BJ (cell line): ENCODE measurements around the gene MVD. TPM values are rescaled to one million over a fixed set of nuclear protein-coding genes. Genes with fewer than 3 reads are reported as not detected.
"Not testable (repeated sequence)": the region's sequence is repeated elsewhere in the genome, so short reads cannot be mapped to it uniquely, and the experiment has no call there.

Experiments used
- CTCF ChIA-PET: fragments of 350-600 bp; formaldehyde crosslinking; extraction: SDS; loops from one replicate; lab custom pipeline; 2021; ENCODE audit warnings: antibody characterized with exemption, inconsistent platforms; lab: Yijun Ruan, JAX
- POLR2A ChIA-PET: fragments of 300-600 bp; sonication (Branson Sonifier 250); formaldehyde crosslinking; extraction: SDS; loops from one replicate; lab custom pipeline; 2021; ENCODE audit warnings: antibody characterized with exemption; lab: Charles Lee
- DNase-seq: peaks from one replicate; pipeline ENCODE4 v3.0.0-alpha.2; 2011; ENCODE audit warnings: low read depth
- H3K27me3 ChIP-seq: 2 replicates; pipeline ENCODE4 v1.6.0; 2011; ENCODE audit warnings: low read length; ENCODE audit not compliant: control insufficient read depth, insufficient read depth
- H3K36me3 ChIP-seq: 2 replicates; pipeline ENCODE4 v1.5.1; 2011; ENCODE audit warnings: low read length; ENCODE audit not compliant: control insufficient read depth, insufficient read depth
- H3K4me3 ChIP-seq: 2 replicates; pipeline ENCODE4 v1.5.1; 2011; ENCODE audit warnings: low read depth, mild to moderate bottlenecking, control low read depth, low read length
- CTCF ChIP-seq: IDR thresholded peaks from 2 replicates; pipeline ENCODE4 v1.5.1; 2011; ENCODE audit warnings: low read depth, mild to moderate bottlenecking, control low read depth, inconsistent platforms, low read length, moderate library complexity; ENCODE audit not compliant: insufficient read depth
- polyA plus RNA-seq: library from polyadenylated mRNA; depleted of rRNA; stranded (reverse); fragments of >200 nt; gene quantifications from 2 replicates; pipeline ENCODE4 v1.2.3, GENCODE V29; 2011

MVD gene
- polyA plus RNA-seq, 1 experiment, result 17.4 TPM

- no peak for DNase-seq
- no peak for TF ChIP-seq CTCF
- Histone ChIP-seq H3K36me3 (peaks cover 3% of the 10 kb centered on the region; the same call in 1 of the 2 replicates), H3K27me3 (0 out of 2 replicates have a peak, but pooled peaks cover 2% of the 10 kb centered on the region), H3K4me3 (no peak overlapping the region)
- ChIA-PET POLR2A (no interaction called here), CTCF (interaction anchor here (0.6 kb wide), 1 partner anchor 291 kb away, joined by 3 read pairs; the partner anchor contains the start of gene ZNF469)
Observed at GRCh38 chr16:88673716-88674379, 11.0 kb upstream of the MVD start.

- TF ChIP-seq CTCF, result peak; percentile 19; the same call in 1 of the 2 replicates
- ChIA-PET POLR2A (no interaction called here), CTCF (interaction anchor here (1.9 kb wide), 1 partner anchor 13 kb away, joined by 10 read pairs; no protein-coding TSS in a partner anchor)
- H3K4me3 ChIP-seq, result no peak overlapping the region
- no peak for DNase-seq
- H3K27me3 ChIP-seq, result no peaks in the 10 kb centered on the region
- H3K36me3 ChIP-seq, result peaks cover 3% of the 10 kb centered on the region; the same call in 1 of the 2 replicates
Observed at GRCh38 chr16:88672776-88673175, 9.9 kb upstream of the MVD start.

- TF ChIP-seq CTCF, result no peak
- ChIA-PET POLR2A (no interaction called here), CTCF (interaction anchor here (0.7 to 1.9 kb wide), 2 partner anchors 11 to 14 kb away, joined by 6 to 10 read pairs; no protein-coding TSS in a partner anchor)
- no peak for DNase-seq
- H3K4me3 ChIP-seq, result no peak overlapping the region
- H3K27me3 ChIP-seq, result no peaks in the 10 kb centered on the region
- H3K36me3 ChIP-seq, result peaks cover 3% of the 10 kb centered on the region; the same call in 1 of the 2 replicates
Observed at GRCh38 chr16:88671806-88672205, 8.9 kb upstream of the MVD start.

GRCh38 chr16:88669980-88670379 lies 7.1 kb upstream of the MVD start:
- Histone ChIP-seq H3K4me3 (no peak overlapping the region), H3K27me3 (no peaks in the 10 kb centered on the region), H3K36me3 (0 out of 2 replicates have a peak, but pooled peaks cover 1% of the 10 kb centered on the region)
- TF ChIP-seq CTCF, result no peak
- ChIA-PET CTCF (interaction anchor here (1.7 kb wide), 1 partner anchor 15 kb away, joined by 7 read pairs; no protein-coding TSS in a partner anchor), POLR2A (no interaction called here)
- no peak for DNase-seq

- H3K4me3 ChIP-seq, H3K36me3 ChIP-seq, POLR2A ChIA-PET, H3K27me3 ChIP-seq, DNase-seq: not testable (repeated sequence)
- CTCF ChIA-PET, result interaction anchor here (1.7 kb wide), 1 partner anchor 16 kb away, joined by 7 read pairs; no protein-coding TSS in a partner anchor
Observed at GRCh38 chr16:88669493-88669892, 6.6 kb upstream of the MVD start.

GRCh38 chr16:88667461-88667860 lies 4.6 kb upstream of the MVD start:
- H3K27me3 ChIP-seq, result no peaks in the 10 kb centered on the region
- ChIA-PET CTCF (no interaction called here), POLR2A (no interaction called here)
- TF ChIP-seq CTCF, result no peak
- H3K36me3 ChIP-seq, result no peaks in the 10 kb centered on the region
- no peak for DNase-seq
- no peak overlapping the region for H3K4me3 ChIP-seq
